IPS-15b (cell line): ENCODE data around the gene TMEM175.

Experiments used
- H3K27me3 ChIP-seq: one replicate; pipeline ENCODE4 v1.6.1; 2013; ENCODE audit warnings: low read length; ENCODE audit not compliant: control insufficient read depth, insufficient read depth
- H3K36me3 ChIP-seq: one replicate; pipeline ENCODE4 v1.6.1; 2013; ENCODE audit warnings: low read length; ENCODE audit not compliant: control insufficient read depth, insufficient read depth
- H3K4me1 ChIP-seq: one replicate; pipeline ENCODE4 v1.6.1; 2013; ENCODE audit warnings: mild to moderate bottlenecking, low read length; ENCODE audit not compliant: control insufficient read depth, insufficient read depth
- H3K4me3 ChIP-seq: one replicate; pipeline ENCODE4 v1.5.1; 2013; ENCODE audit warnings: low read depth, low read length
- H3K9ac ChIP-seq: one replicate; pipeline ENCODE4 v1.6.1; 2013; ENCODE audit warnings: low read depth, mild to moderate bottlenecking, low read length
- H3K9me3 ChIP-seq: one replicate; pipeline ENCODE4 v1.6.1; 2013; ENCODE audit warnings: mild to moderate bottlenecking, low read length; ENCODE audit not compliant: control insufficient read depth, insufficient read depth

Gene TMEM175, protein sequence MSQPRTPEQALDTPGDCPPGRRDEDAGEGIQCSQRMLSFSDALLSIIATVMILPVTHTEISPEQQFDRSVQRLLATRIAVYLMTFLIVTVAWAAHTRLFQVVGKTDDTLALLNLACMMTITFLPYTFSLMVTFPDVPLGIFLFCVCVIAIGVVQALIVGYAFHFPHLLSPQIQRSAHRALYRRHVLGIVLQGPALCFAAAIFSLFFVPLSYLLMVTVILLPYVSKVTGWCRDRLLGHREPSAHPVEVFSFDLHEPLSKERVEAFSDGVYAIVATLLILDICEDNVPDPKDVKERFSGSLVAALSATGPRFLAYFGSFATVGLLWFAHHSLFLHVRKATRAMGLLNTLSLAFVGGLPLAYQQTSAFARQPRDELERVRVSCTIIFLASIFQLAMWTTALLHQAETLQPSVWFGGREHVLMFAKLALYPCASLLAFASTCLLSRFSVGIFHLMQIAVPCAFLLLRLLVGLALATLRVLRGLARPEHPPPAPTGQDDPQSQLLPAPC

DNA sequence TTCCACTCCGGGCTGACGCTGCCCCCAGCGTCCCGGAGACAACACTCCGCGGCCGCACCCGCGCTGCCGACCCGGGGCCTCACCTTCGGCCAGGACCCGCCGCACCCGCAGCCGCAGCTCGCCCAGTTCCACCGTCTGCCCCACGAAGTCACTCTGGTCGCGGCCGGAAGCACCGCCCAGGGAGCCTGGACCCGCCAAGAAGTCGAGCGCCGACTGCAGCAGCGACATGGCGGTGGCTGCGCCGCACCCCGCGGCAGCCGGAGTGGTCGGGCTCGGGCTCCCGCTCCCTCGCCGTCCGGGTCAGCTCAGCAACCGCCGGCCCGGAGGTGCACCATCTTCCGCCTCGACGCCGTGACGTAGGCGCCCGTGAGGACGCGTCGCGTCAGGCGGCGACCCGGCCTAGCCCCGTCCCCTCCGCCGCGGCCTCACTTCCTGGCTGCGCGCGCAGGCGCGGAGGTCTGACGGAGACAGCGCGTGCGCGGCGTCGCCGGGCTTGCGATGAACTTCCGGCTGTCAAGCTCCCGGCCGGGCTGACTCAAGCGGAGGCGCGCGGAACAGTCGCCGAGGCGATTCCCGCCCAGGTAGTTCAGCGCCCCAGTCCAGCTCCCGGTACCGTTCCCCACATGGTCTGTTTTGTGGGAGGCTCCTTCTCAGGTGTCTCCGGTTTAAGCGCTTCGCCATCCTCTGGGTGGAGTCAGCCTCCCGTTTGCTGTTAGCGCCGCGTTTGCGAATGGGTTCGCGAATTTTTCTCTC, at the start of gene TMEM175, which contains the start of gene GAK:
TMEM175 (plus strand) TSS at position 501 of the 753 bp plus-strand sequence. CDS start 15,280 bp downstream, outside the sequence.
GAK (minus strand) TSS at position 357 of the 753 bp plus-strand sequence; CDS start at position 228, 129 bp downstream.
- Histone ChIP-seq H3K36me3 (no peaks in the 10 kb centered on the region), H3K4me3 (peak within 1 kb of the TSS; percentile 98), H3K4me1 (peaks cover 6% of the 10 kb centered on the region), H3K27me3 (no peaks in the 10 kb centered on the region), H3K9ac (peak within 1 kb of the TSS; percentile 96), H3K9me3 (no peaks in the 10 kb centered on the region)

DNA sequence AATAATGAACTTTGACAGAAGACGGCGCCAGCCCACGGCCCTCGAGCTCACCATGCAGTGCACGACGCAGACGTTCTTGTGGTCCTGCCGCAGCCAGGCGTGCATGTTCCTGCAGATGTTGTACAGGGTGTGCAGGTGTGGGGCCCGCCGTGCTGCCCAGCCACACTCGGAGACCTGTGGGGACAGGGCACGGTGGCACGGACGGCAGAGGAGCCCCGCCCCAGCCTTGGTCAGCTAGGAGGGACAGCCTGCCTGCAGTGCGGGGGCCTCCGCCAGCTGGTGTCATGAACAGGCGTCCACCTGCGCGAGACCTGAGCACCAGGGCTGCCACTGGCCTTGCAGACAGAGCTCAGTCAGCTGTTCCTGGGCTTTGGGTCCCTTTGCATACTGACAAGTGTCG, 49.6 kb upstream of the TMEM175 start:
- no peaks in the 10 kb centered on the region for H3K27me3 ChIP-seq
- H3K36me3 ChIP-seq: peaks cover 54% of the 10 kb centered on the region
- no peak overlapping the region for H3K9ac ChIP-seq
- H3K9me3 ChIP-seq: no peaks in the 10 kb centered on the region
- no peak overlapping the region for H3K4me3 ChIP-seq
- no peaks in the 10 kb centered on the region for H3K4me1 ChIP-seq

DNA sequence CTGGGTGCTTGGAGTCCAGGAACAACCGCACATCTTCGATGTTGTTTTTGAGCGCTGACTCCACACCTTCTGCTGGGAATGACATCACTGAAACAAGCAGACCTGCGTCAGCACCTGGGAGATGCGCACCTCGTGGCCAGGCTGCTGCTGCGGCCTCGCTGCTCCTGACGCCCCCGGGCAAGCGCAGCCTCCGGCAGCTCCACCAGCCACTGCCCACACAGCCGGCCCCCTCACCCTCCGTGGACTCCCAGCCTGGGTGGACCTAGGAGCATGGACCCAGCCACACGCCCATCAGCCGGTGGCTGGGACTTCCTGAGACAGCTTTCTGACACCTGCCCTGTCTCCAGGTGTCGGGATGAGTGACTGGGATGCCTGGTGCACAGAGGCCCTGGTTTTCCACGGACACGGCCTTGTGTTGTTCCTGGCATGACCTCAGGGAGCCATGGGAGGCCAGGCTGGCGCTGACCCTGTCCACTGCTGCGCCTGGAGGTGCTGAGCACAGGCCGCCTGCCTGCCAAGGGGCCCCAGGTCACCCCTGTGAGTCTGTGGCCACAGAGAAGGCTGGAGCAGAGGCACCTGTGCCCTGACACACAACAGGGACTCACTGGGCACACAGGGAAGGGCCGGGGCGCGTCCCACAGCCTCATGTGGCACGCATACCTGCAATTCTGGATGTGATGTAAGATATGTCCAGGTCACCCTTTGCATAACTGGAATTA, 48.7 kb upstream of the TMEM175 start:
- Histone ChIP-seq H3K4me1 (no peaks in the 10 kb centered on the region), H3K9ac (no peak overlapping the region), H3K4me3 (no peak overlapping the region), H3K9me3 (no peaks in the 10 kb centered on the region), H3K27me3 (no peaks in the 10 kb centered on the region), H3K36me3 (peaks cover 61% of the 10 kb centered on the region)

DNA sequence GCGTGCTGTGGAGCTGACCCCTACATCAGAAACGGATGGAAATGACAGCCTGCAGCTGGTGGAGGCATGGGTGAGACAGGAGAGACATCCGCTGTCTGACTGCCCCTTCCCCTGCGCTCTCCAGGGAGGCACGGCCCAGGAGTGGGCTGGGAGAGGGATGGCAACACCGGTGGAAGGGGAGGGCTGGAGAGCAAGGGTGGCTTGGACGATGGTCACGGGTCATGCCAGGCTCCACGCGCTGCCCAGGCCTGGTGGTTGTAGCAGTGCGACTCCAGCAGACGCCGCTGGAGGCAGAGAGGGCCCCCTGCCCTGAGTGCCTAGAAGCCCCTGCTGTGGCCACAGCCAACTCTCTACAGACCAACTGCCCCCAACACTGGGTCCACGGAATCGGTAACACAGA, 48.0 kb upstream of the TMEM175 start:
- Histone ChIP-seq H3K4me3 (no peak overlapping the region), H3K4me1 (no peaks in the 10 kb centered on the region), H3K9me3 (no peaks in the 10 kb centered on the region), H3K27me3 (no peaks in the 10 kb centered on the region), H3K36me3 (peaks cover 62% of the 10 kb centered on the region), H3K9ac (no peak overlapping the region)

DNA sequence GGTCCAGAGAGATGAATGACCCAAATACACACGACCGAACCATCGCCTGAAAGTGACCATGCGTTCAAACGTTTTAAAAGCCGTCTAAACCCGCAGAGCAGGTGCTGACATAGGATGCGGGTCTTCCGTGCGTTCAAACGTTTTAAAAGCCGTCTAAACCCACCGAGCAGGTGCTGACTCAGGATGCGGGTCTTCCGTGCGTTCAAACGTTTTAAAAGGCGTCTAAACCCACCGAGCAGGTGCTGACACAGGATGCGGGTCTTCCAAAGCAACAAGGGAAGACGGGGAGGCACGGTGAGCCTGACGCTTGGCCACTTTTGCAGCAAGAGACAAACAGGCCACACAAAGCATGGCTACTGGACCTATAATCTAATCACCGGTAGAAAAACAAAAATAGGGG, 47.4 kb upstream of the TMEM175 start:
- H3K27me3 ChIP-seq: no peaks in the 10 kb centered on the region
- H3K9ac ChIP-seq: no peak overlapping the region

DNA sequence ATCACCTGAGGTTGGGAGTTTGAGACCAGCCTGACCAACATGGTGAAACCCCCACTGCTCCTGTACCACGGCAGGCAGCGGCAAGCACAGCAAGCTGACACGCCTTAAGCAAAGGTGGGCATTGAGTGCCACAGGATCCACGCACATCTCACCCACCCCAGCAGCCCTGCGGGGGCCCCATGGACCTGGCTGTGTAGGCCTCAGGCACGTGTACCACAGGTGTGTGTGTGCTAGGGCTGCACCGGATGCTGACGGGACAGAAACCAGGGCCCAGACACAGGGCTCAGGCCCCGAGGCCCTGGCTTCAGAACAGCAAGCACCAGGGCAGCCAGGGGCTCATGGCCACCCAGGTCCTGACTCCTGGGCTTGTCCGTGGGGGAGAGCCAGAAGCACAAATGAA, 46.9 kb upstream of the TMEM175 start:
- Histone ChIP-seq H3K9ac (no peak overlapping the region), H3K4me3 (no peak overlapping the region), H3K27me3 (no peaks in the 10 kb centered on the region), H3K9me3 (no peaks in the 10 kb centered on the region), H3K4me1 (no peaks in the 10 kb centered on the region), H3K36me3 (peaks cover 61% of the 10 kb centered on the region)

More for the DNA sequence above, 47.4 kb upstream of the TMEM175 start:
- Histone ChIP-seq H3K4me3 (no peak overlapping the region), H3K36me3 (peaks cover 62% of the 10 kb centered on the region), H3K9me3 (no peaks in the 10 kb centered on the region), H3K4me1 (no peaks in the 10 kb centered on the region)

DNA sequence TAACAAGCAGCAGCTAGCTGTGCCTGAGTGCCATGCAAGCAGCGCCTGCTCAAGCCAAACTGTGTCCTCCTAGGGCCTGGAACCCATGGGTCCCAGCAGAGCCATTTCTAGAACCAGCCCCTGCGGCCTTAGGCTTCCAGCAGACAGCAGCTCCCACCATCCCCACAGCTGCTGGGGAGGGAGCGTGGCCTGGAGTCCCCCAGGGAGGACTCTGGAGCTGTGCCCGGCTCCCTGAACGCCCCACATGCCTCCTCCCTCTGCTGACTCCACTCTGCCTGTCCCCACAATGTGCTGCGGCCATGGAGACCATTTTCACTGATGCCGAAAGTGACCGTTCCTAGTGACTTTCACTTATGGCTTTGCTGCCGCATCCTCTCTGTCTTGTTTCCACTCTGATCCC, 46.0 kb upstream of the TMEM175 start:
- H3K4me3 ChIP-seq: no peak overlapping the region
- H3K9me3 ChIP-seq: no peaks in the 10 kb centered on the region
- H3K36me3 ChIP-seq: peaks cover 59% of the 10 kb centered on the region
- H3K4me1 ChIP-seq: no peaks in the 10 kb centered on the region
- H3K9ac ChIP-seq: peak overlapping the region; percentile 5
- no peaks in the 10 kb centered on the region for H3K27me3 ChIP-seq

DNA sequence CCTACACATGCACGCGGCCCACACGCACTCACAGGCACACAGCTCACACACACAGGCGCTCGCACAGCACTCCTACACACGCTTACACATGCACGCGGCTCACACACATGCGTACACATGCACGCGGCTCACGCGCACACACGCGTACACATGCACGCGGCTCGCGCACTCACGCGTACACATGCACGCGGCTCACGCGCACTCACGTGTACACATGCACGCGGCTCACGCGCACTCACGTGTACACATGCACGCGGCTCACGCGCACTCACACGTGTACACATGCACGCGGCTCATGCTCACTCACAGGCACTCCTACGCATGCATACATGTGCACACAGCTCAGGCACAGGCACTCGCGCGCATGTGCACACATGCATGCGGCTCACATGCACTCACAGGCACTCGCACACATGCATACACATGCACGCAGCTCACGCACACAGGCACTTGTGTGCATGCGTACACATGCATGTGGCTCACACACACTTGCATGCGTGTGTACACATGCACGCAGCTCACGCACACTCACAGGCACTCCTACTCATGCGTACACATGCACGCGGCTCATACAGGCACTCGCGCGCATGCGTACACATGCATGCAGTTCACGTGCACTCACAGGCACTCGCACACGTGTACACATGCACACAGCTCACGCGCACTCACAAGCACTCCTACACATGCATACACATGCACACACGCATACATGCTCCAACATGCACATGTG, 45.1 kb upstream of the TMEM175 start:
- H3K4me3 ChIP-seq: no peak overlapping the region
- no peaks in the 10 kb centered on the region for H3K27me3 ChIP-seq
- no peaks in the 10 kb centered on the region for H3K4me1 ChIP-seq
- peaks cover 52% of the 10 kb centered on the region for H3K36me3 ChIP-seq
- no peaks in the 10 kb centered on the region for H3K9me3 ChIP-seq
- H3K9ac ChIP-seq: no peak overlapping the region

DNA sequence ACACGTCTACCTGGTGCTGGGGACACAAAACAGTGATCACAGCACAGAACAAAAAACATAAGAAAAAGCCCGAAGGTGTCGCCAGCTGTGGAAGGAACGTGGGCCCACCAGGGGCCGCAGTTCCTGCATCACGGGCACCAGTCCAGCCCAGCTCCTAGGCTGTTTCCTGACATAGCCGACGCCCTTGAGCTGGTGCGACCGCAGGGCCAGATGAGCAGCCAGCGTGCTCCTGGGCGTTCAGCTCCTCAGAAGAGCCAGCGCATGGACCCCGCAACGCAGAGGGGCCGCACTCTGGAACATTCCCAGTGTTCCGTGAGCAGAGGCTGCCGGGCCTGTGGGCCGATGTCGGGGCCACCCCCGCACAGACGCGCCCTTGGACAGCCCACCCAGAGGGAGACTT, 44.2 kb upstream of the TMEM175 start:
- Histone ChIP-seq H3K36me3 (peaks cover 52% of the 10 kb centered on the region), H3K4me3 (no peak overlapping the region), H3K9me3 (no peaks in the 10 kb centered on the region), H3K4me1 (no peaks in the 10 kb centered on the region), H3K9ac (no peak overlapping the region), H3K27me3 (no peaks in the 10 kb centered on the region)

DNA sequence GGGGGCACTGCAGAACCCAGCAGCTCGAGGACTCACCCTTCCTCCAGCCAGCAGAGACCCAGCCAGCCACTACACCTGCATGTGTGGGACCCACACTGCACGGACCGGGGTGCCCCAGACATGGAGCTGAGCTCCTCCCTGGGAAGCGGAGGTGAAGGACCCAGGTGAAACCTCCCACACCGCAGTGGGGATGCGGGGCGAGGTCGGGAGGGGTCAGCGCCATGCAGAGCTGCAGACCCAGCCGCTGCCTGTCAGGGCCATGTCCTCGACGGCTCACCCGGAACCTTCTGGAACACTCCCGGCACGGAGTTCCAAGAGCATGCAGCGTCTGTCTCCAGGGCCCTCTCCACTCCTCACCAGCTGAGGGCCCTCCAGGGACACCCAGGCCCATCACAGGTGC, 42.7 kb upstream of the TMEM175 start:
- H3K4me3 ChIP-seq: no peak overlapping the region
- no peak overlapping the region for H3K9ac ChIP-seq
- H3K27me3 ChIP-seq: no peaks in the 10 kb centered on the region
- H3K9me3 ChIP-seq: no peaks in the 10 kb centered on the region
- H3K36me3 ChIP-seq: peaks cover 45% of the 10 kb centered on the region
- no peaks in the 10 kb centered on the region for H3K4me1 ChIP-seq
